K562 (cell line): ENCODE data around the gene EMILIN1. TPM values are rescaled to one million over a fixed set of nuclear protein-coding genes. Genes with fewer than 3 reads are reported as not detected.

Experiments
- ATF7 ChIP-seq: fragments of 450-650 bp; IDR thresholded peaks from 2 replicates; pipeline ENCODE4 v1.7.1; 2014; ENCODE audit warnings: mild to moderate bottlenecking, moderate library complexity
- CLOCK ChIP-seq: fragments of 250-450 bp; sonication (Bioruptor Pico); IDR thresholded peaks from 2 replicates; pipeline ENCODE4 v1.4.0; 2020; ENCODE audit warnings: mild to moderate bottlenecking, moderate library complexity, borderline replicate concordance
- ELK3 ChIP-seq: fragments of 450-650 bp; formaldehyde crosslinking; IDR thresholded peaks from 2 replicates; pipeline ENCODE4 v1.4.0; 2020; ENCODE audit warnings: mild to moderate bottlenecking
- MXI1 ChIP-seq: IDR thresholded peaks from 2 replicates; pipeline ENCODE4 v1.6.1; 2011; ENCODE audit warnings: low read depth, mild to moderate bottlenecking, improper control_type of control experiment, low read length
- NFYB ChIP-seq: IDR thresholded peaks from 2 replicates; pipeline ENCODE4 v1.6.1; 2011; ENCODE audit warnings: mild to moderate bottlenecking, moderate library complexity; ENCODE audit not compliant: insufficient read length; ENCODE audit errors: extremely low read depth
- NONO ChIP-seq, 2 experiments: fragments of 200-400 bp in 1 of 2; fragments of 450-650 bp in 1 of 2; formaldehyde crosslinking in 1 of 2; IDR thresholded peaks; 2 replicates each; pipeline ENCODE4 v1.6.1; 2017; ENCODE audit warnings: low read depth in 2 of 2, mild to moderate bottlenecking in 2 of 2, moderate library complexity in 2 of 2, low read length in 1 of 2
- PATZ1 ChIP-seq: fragments of 250-450 bp; sonication (Bioruptor Pico); IDR thresholded peaks from 2 replicates; pipeline ENCODE4 v1.5.0; 2020; ENCODE audit warnings: mild to moderate bottlenecking, borderline replicate concordance
- RBBP5 ChIP-seq: fragments of 200-600 bp; sonication (generic); IDR thresholded peaks from 2 replicates; pipeline ENCODE4 v1.6.1; 2012; ENCODE audit warnings: borderline replicate concordance, mild to moderate bottlenecking, low read length, control low read depth, inconsistent platforms; ENCODE audit not compliant: insufficient read depth, poor library complexity, severe bottlenecking
- SETDB1 ChIP-seq: IDR thresholded peaks from one replicate; pipeline ENCODE4 v1.6.1; 2012; ENCODE audit warnings: low read length, control low read depth, inconsistent platforms
- TAF15 ChIP-seq: fragments of 200-400 bp; formaldehyde crosslinking; IDR thresholded peaks from 2 replicates; pipeline ENCODE4 v1.6.1; 2017; ENCODE audit warnings: mild to moderate bottlenecking, low read depth, low read length, moderate library complexity
- VEZF1 ChIP-seq: fragments of 200-800 bp; sonication (Bioruptor generic); IDR thresholded peaks from 2 replicates; pipeline ENCODE4 v1.6.1; 2017; ENCODE audit warnings: missing genetic modification characterization, missing compliant biosample characterization
- ZNF609 ChIP-seq: sonication (generic); formaldehyde crosslinking; IDR thresholded peaks from 2 replicates; pipeline ENCODE4 v1.8.1; 2023; ENCODE audit warnings: missing genetic modification reagents, mild to moderate bottlenecking, borderline replicate concordance
- polyA plus RNA-seq, 8 experiments: library from polyadenylated mRNA; depleted of rRNA in 4 of 8; stranded (reverse) in 5 of 8; unstranded in 3 of 8; fragments of >200 nt; fragmentation: Nextera tagmentation in 2 of 8; fragmentation: Illumina TruSeq in 1 of 8; extraction: Ambion mirVana in 2 of 8; extraction: Trizol in 1 of 8; gene quantifications; 2 replicates each; pipeline versions ENCODE4 v1.2.1 to v1.2.3, GENCODE V29; 2011 to 2014; ENCODE audit warnings: inconsistent platforms in 1 of 8, missing spikeins in 1 of 8
- total RNA-seq, 7 experiments: library from RNA; depleted of rRNA in 6 of 7; stranded (reverse); fragments of >200 nt in 6 of 7; fragmentation: Illumina TruSeq in 2 of 7; extraction: Trizol in 2 of 7; gene quantifications; 2 replicates each; pipeline versions ENCODE4 v1.2.1 to v1.2.3, GENCODE V29; 2011 to 2021; ENCODE audit warnings: low replicate concordance in 1 of 7

Gene EMILIN1
- total and polyA plus RNA-seq, 9 of the 15 experiments (the other 6 are each of a cell fraction or from before 2014, with no cell fraction given), result 0.04 to 2.7 (median 0.54) TPM; not detected in 2

- no peak for TF ChIP-seq ELK3 (CRISPR knock-in tag)
- no peak for TF ChIP-seq CLOCK (CRISPR knock-in tag)
- TF ChIP-seq PATZ1 (CRISPR knock-in tag), result peak; percentile 14; the same call in 1 of the 2 replicates
- no peak for TF ChIP-seq TAF15
- TF ChIP-seq SETDB1, result no peak
- TF ChIP-seq ATF7, result peak; percentile 80; the same call in 1 of the 2 replicates
- no peak for TF ChIP-seq MXI1
- peak; percentile 82 for TF ChIP-seq RBBP5
- TF ChIP-seq NFYB, result peak; percentile 78
- peak; percentile 64; the same call in 1 of the 2 replicates for TF ChIP-seq ZNF609
- peak; percentile 49 for TF ChIP-seq VEZF1 (CRISPR knock-in tag)
- peak in 1 of 2 experiments; percentile 22; a peak in 1 of 4 replicates for TF ChIP-seq NONO (IDR thresholded peaks at IDR 0.05; ENCODE audit: low read depth in 2 of 2, low read length in 1 of 2)
These were observed 27.2 kb upstream of the EMILIN1 start, which contains the start of gene AGBL5 (continued) for GRCh38 chr2:27050996-27051901.
